Measurements from ENCODE around the gene DAPK1. TPM values are rescaled to one million over a fixed set of nuclear protein-coding genes. Genes with fewer than 3 reads are reported as not detected.

DAPK1 gene
- polyA plus RNA-seq, 1 experiment = 0.12 TPM

- peaks cover 5% of the 10 kb centered on the region for H3K27me3 ChIP-seq (ENCODE audit: control insufficient read depth, insufficient read depth, low read length)
- TF ChIP-seq, protein P1, sequence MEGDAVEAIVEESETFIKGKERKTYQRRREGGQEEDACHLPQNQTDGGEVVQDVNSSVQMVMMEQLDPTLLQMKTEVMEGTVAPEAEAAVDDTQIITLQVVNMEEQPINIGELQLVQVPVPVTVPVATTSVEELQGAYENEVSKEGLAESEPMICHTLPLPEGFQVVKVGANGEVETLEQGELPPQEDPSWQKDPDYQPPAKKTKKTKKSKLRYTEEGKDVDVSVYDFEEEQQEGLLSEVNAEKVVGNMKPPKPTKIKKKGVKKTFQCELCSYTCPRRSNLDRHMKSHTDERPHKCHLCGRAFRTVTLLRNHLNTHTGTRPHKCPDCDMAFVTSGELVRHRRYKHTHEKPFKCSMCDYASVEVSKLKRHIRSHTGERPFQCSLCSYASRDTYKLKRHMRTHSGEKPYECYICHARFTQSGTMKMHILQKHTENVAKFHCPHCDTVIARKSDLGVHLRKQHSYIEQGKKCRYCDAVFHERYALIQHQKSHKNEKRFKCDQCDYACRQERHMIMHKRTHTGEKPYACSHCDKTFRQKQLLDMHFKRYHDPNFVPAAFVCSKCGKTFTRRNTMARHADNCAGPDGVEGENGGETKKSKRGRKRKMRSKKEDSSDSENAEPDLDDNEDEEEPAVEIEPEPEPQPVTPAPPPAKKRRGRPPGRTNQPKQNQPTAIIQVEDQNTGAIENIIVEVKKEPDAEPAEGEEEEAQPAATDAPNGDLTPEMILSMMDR (IDR thresholded peaks at IDR 0.05; ENCODE audit: low read depth, low read length) = no peak
- no peak for DNase-seq (ENCODE audit: low read depth, low spot score)
- no peaks in the 10 kb centered on the region for H3K9me3 ChIP-seq (ENCODE audit: control insufficient read depth, insufficient read depth, low read length)
- no peak overlapping the region for H3K27ac ChIP-seq (ENCODE audit: low read depth, low read length)
- H3K4me3 ChIP-seq (ENCODE audit: low read depth, low read length) = no peak overlapping the region
- ChIA-PET CTCF (no interaction called here), POLR2A (no interaction called here)
These were observed 76.2 kb downstream of the DAPK1 start for GRCh38 chr9:87573841-87574342.

DNA sequence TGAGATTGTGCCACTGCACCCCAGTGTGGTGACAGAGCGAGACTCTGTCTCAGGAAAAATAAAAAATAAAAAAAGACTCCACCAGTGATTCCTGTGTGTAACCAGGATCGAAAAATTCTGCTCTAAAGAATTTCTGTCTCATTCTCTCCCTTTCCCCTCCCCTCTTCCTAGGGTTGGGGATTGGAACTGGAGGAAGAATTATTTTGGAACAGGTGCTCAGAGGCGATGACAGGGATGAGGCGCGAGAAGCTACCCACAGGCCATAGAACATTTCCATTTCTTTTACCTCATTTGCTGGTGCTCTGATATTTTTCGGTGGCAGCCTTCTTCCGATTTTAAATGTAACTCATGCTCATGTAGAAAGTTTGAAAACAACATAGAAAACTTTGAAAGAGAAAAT, 80.1 kb downstream of the DAPK1 start:
- TF ChIP-seq, protein P1 (IDR thresholded peaks at IDR 0.05; ENCODE audit: low read depth, low read length) = no peak
- POLR2A ChIA-PET = no interaction called here

DNA sequence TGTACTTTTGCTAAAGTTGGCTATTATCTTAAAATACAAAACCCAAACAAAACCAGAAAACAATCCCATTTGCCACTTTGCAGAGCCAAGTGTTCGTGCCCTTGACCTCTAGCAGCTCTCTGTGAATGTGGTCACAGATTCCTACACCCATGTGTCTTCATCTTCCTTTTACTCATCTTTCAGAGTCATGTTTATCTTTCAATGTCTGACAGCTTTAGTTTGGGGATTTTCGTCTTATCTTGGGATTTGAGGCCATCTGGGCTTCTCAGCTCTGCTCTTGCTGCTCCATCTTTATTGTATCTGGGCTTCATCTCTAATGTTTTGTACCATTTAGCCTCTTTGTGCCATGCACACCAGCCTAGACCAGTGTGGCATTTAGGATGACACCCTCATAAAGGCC, 81.0 kb downstream of the DAPK1 start:
- POLR2A ChIA-PET = no interaction called here
- no peak for DNase-seq (ENCODE audit: low read depth, low spot score)
- H3K27me3 ChIP-seq (ENCODE audit: control insufficient read depth, insufficient read depth, low read length) = peaks cover 5% of the 10 kb centered on the region
- H3K9me3 ChIP-seq (ENCODE audit: control insufficient read depth, insufficient read depth, low read length) = no peaks in the 10 kb centered on the region
- TF ChIP-seq, protein P1 (IDR thresholded peaks at IDR 0.05; ENCODE audit: low read depth, low read length) = no peak
- H3K4me3 ChIP-seq (ENCODE audit: low read depth, low read length) = no peak overlapping the region
- CTCF ChIA-PET = no interaction called here
- H3K27ac ChIP-seq (ENCODE audit: low read depth, low read length) = no peak overlapping the region

More for the DNA sequence above, 80.1 kb downstream of the DAPK1 start:
- Histone ChIP-seq H3K4me3 (ENCODE audit: low read depth, low read length) (no peak overlapping the region), H3K27me3 (ENCODE audit: control insufficient read depth, insufficient read depth, low read length) (peaks cover 5% of the 10 kb centered on the region), H3K9me3 (ENCODE audit: control insufficient read depth, insufficient read depth, low read length) (no peaks in the 10 kb centered on the region), H3K27ac (ENCODE audit: low read depth, low read length) (no peak overlapping the region)
- CTCF ChIA-PET = no interaction called here
- DNase-seq (ENCODE audit: low read depth, low spot score) = no peak

DNA sequence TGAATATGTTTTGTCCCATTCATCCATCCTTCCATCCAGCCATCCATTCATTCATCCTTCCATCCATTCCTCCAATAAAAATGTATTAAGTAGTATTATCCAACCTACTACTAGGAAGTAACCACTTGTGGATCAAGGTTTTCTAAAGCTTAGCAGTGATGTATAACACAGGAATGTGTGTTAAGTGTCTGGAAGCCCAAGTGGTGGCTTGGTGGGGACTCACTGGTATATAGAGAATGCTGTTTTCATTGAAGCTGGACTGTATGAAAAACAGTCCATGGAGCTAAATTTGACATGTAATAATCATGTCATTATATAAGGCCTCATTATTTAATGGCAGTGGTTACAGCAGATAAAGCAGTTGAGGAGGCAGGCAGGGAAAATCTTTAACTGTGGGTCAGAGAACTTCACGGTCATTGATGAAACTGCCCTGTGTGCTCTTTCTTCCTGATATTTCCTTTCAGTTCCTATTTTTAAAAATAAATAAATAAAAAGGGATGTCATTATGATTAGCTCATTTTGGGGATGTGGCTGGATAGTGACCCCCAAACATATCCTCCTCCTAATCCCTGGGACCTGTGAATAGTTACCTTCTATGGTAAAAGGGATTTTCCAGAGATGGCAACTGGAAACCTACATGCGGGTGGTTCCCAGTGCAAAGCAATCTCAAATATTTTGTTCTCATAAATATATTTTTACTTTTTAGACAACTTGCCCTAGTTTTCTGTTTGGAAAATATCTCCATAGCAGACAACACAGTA, 82.3 kb downstream of the DAPK1 start:
- POLR2A ChIA-PET = no interaction called here
- Histone ChIP-seq H3K27me3 (ENCODE audit: control insufficient read depth, insufficient read depth, low read length) (peaks cover 5% of the 10 kb centered on the region), H3K27ac (ENCODE audit: low read depth, low read length) (no peak overlapping the region), H3K9me3 (ENCODE audit: control insufficient read depth, insufficient read depth, low read length) (no peaks in the 10 kb centered on the region), H3K4me3 (ENCODE audit: low read depth, low read length) (no peak overlapping the region)
- no peak for DNase-seq (ENCODE audit: low read depth, low spot score)
- TF ChIP-seq, protein P1 (IDR thresholded peaks at IDR 0.05; ENCODE audit: low read depth, low read length) = no peak
- CTCF ChIA-PET = no interaction called here

- H3K27me3 ChIP-seq (ENCODE audit: control insufficient read depth, insufficient read depth, low read length) = no peaks in the 10 kb centered on the region
- H3K9me3 ChIP-seq (ENCODE audit: control insufficient read depth, insufficient read depth, low read length) = no peaks in the 10 kb centered on the region
- no peak for DNase-seq (ENCODE audit: low read depth, low spot score)
- no peak overlapping the region for H3K4me3 ChIP-seq (ENCODE audit: low read depth, low read length)
- CTCF ChIA-PET = no interaction called here
- POLR2A ChIA-PET = no interaction called here
- TF ChIP-seq, protein P1 (IDR thresholded peaks at IDR 0.05; ENCODE audit: low read depth, low read length) = no peak
- no peak overlapping the region for H3K27ac ChIP-seq (ENCODE audit: low read depth, low read length)
These were observed 83.3 kb downstream of the DAPK1 start for GRCh38 chr9:87580941-87581438.

Measured in AG04450 (cell line).